ENCODE measurements around the gene ACTN2. TPM values are rescaled to one million over a fixed set of nuclear protein-coding genes. Genes with fewer than 3 reads are reported as not detected.

ACTN2 gene
- polyA plus RNA-seq: 3.1 TPM
- long read RNA-seq, donor 1, full-length matches to known transcripts: 1 of 1 reads
- long read RNA-seq, donor 1, partial matches to known transcripts: 0 of 1 reads
- long read RNA-seq, donor 1, other reads (novel, unspliced or antisense): 0 of 1 reads
- long read RNA-seq, donor 2: 0 reads
- long read RNA-seq, donor 3: 0 reads
- long read RNA-seq, donor 4: 0 reads
- long read RNA-seq, donor 5: 0 reads
- long read RNA-seq, donor 6: 0 reads
- long read RNA-seq, donor 7: 0 reads
- long read RNA-seq, donor 8, full-length matches to known transcripts: 3 of 3 reads
- long read RNA-seq, donor 8, partial matches to known transcripts: 0 of 3 reads
- long read RNA-seq, donor 8, other reads (novel, unspliced or antisense): 0 of 3 reads
- long read RNA-seq, donor 9, full-length matches to known transcripts: 1 of 1 reads
- long read RNA-seq, donor 9, partial matches to known transcripts: 0 of 1 reads
- long read RNA-seq, donor 9, other reads (novel, unspliced or antisense): 0 of 1 reads
- long read RNA-seq, donor 10: 0 reads
- long read RNA-seq, donor 11, full-length matches to known transcripts: 1 of 1 reads
- long read RNA-seq, donor 11, partial matches to known transcripts: 0 of 1 reads
- long read RNA-seq, donor 11, other reads (novel, unspliced or antisense): 0 of 1 reads

- Histone ChIP-seq H3K27me3 (ENCODE audit: control insufficient read depth, insufficient read depth, low read length) (peaks cover 31% of the 10 kb centered on the region), H3K4me3 (ENCODE audit: low read length) (peak within 1 kb of the TSS; percentile 22), H3K36me3 (ENCODE audit: control insufficient read depth, insufficient read depth, low read length) (no peaks in the 10 kb centered on the region), H3K27ac (ENCODE audit: low read length) (no peak within 1 kb of the TSS), H3K4me1 (ENCODE audit: control insufficient read depth, insufficient read depth, low read length) (peaks cover 9% of the 10 kb centered on the region), H3K9me3 (ENCODE audit: control insufficient read depth, low read depth, low read length) (peaks cover 7% of the 10 kb centered on the region)
- 68% methylated on average over 5 of the region's 93 CpGs for WGBS (ENCODE audit: insufficient coverage, low lambda C conversion rate)
- DNase-seq: peak; percentile 45 to 69
These were observed at the start of gene ACTN2 for GRCh38 chr1:236685917-236686814. Gene ACTN2 (plus strand): TSS chr1:236686499. CDS start chr1:236686674, 175 bp downstream.

GRCh38 chr1:236638945-236639344, 47.4 kb upstream of the ACTN2 start:
- no peaks in the 10 kb centered on the region for H3K4me1 ChIP-seq (ENCODE audit: control insufficient read depth, insufficient read depth, low read length)
- H3K36me3 ChIP-seq (ENCODE audit: control insufficient read depth, insufficient read depth, low read length): no peaks in the 10 kb centered on the region
- no peak overlapping the region for H3K27ac ChIP-seq (ENCODE audit: low read length)
- 100% methylated on average over 3 of the region's 13 CpGs for WGBS (ENCODE audit: insufficient coverage, low lambda C conversion rate)
- H3K27me3 ChIP-seq (ENCODE audit: control insufficient read depth, insufficient read depth, low read length): no peaks in the 10 kb centered on the region
- no peaks in the 10 kb centered on the region for H3K9me3 ChIP-seq (ENCODE audit: control insufficient read depth, low read depth, low read length)
- DNase-seq: no peak
- no peak overlapping the region for H3K4me3 ChIP-seq (ENCODE audit: low read length)

- no peak for DNase-seq
- no peaks in the 10 kb centered on the region for H3K4me1 ChIP-seq (ENCODE audit: control insufficient read depth, insufficient read depth, low read length)
- WGBS (ENCODE audit: insufficient coverage, low lambda C conversion rate): no CpG with 5 or more reads among the region's 4 CpGs
- H3K27ac ChIP-seq (ENCODE audit: low read length): no peak overlapping the region
- H3K9me3 ChIP-seq (ENCODE audit: control insufficient read depth, low read depth, low read length): no peaks in the 10 kb centered on the region
- H3K36me3 ChIP-seq (ENCODE audit: control insufficient read depth, insufficient read depth, low read length): no peaks in the 10 kb centered on the region
- H3K27me3 ChIP-seq (ENCODE audit: control insufficient read depth, insufficient read depth, low read length): no peaks in the 10 kb centered on the region
- no peak overlapping the region for H3K4me3 ChIP-seq (ENCODE audit: low read length)
These were observed 46.6 kb upstream of the ACTN2 start for GRCh38 chr1:236639686-236640085.

GRCh38 chr1:236642763-236643162, 43.5 kb upstream of the ACTN2 start:
- no peak for DNase-seq
- Histone ChIP-seq H3K4me1 (ENCODE audit: control insufficient read depth, insufficient read depth, low read length) (no peaks in the 10 kb centered on the region), H3K4me3 (ENCODE audit: low read length) (no peak overlapping the region), H3K36me3 (ENCODE audit: control insufficient read depth, insufficient read depth, low read length) (no peaks in the 10 kb centered on the region), H3K9me3 (ENCODE audit: control insufficient read depth, low read depth, low read length) (no peaks in the 10 kb centered on the region), H3K27ac (ENCODE audit: low read length) (no peak overlapping the region), H3K27me3 (ENCODE audit: control insufficient read depth, insufficient read depth, low read length) (no peaks in the 10 kb centered on the region)
- 80% methylated on average over 1 of the region's 4 CpGs for WGBS (ENCODE audit: insufficient coverage, low lambda C conversion rate)

- no peaks in the 10 kb centered on the region for H3K27me3 ChIP-seq (ENCODE audit: control insufficient read depth, insufficient read depth, low read length)
- no peaks in the 10 kb centered on the region for H3K4me1 ChIP-seq (ENCODE audit: control insufficient read depth, insufficient read depth, low read length)
- no peaks in the 10 kb centered on the region for H3K36me3 ChIP-seq (ENCODE audit: control insufficient read depth, insufficient read depth, low read length)
- 40% methylated on average over 1 of the region's 5 CpGs for WGBS (ENCODE audit: insufficient coverage, low lambda C conversion rate)
- H3K9me3 ChIP-seq (ENCODE audit: control insufficient read depth, low read depth, low read length): no peaks in the 10 kb centered on the region
- H3K27ac ChIP-seq (ENCODE audit: low read length): no peak overlapping the region
- peak in 1 of 2 donors; percentile 19 for DNase-seq
- H3K4me3 ChIP-seq (ENCODE audit: low read length): no peak overlapping the region
These were observed 41.2 kb upstream of the ACTN2 start for GRCh38 chr1:236645016-236645680.

- Histone ChIP-seq H3K9me3 (ENCODE audit: control insufficient read depth, low read depth, low read length) (no peaks in the 10 kb centered on the region), H3K36me3 (ENCODE audit: control insufficient read depth, insufficient read depth, low read length) (no peaks in the 10 kb centered on the region), H3K4me3 (ENCODE audit: low read length) (no peak overlapping the region), H3K27me3 (ENCODE audit: control insufficient read depth, insufficient read depth, low read length) (no peaks in the 10 kb centered on the region), H3K27ac (ENCODE audit: low read length) (no peak overlapping the region), H3K4me1 (ENCODE audit: control insufficient read depth, insufficient read depth, low read length) (no peaks in the 10 kb centered on the region)
- no peak for DNase-seq
- no CpG with 5 or more reads among the region's 1 CpG for WGBS (ENCODE audit: insufficient coverage, low lambda C conversion rate)
These were observed 31.8 kb upstream of the ACTN2 start for GRCh38 chr1:236654511-236654910.

- Histone ChIP-seq H3K27me3 (ENCODE audit: control insufficient read depth, insufficient read depth, low read length) (no peaks in the 10 kb centered on the region), H3K36me3 (ENCODE audit: control insufficient read depth, insufficient read depth, low read length) (no peaks in the 10 kb centered on the region), H3K27ac (ENCODE audit: low read length) (no peak overlapping the region), H3K9me3 (ENCODE audit: control insufficient read depth, low read depth, low read length) (no peaks in the 10 kb centered on the region), H3K4me1 (ENCODE audit: control insufficient read depth, insufficient read depth, low read length) (no peaks in the 10 kb centered on the region), H3K4me3 (ENCODE audit: low read length) (no peak overlapping the region)
- 100% methylated on average over 1 of the region's 5 CpGs for WGBS (ENCODE audit: insufficient coverage, low lambda C conversion rate)
- DNase-seq: no peak
These were observed 31.3 kb upstream of the ACTN2 start for GRCh38 chr1:236654957-236655356.

- H3K27me3 ChIP-seq (ENCODE audit: control insufficient read depth, insufficient read depth, low read length): no peaks in the 10 kb centered on the region
- no peaks in the 10 kb centered on the region for H3K36me3 ChIP-seq (ENCODE audit: control insufficient read depth, insufficient read depth, low read length)
- no peak overlapping the region for H3K27ac ChIP-seq (ENCODE audit: low read length)
- no CpG with 5 or more reads among the region's 8 CpGs for WGBS (ENCODE audit: insufficient coverage, low lambda C conversion rate)
- no peaks in the 10 kb centered on the region for H3K4me1 ChIP-seq (ENCODE audit: control insufficient read depth, insufficient read depth, low read length)
- H3K9me3 ChIP-seq (ENCODE audit: control insufficient read depth, low read depth, low read length): no peaks in the 10 kb centered on the region
- H3K4me3 ChIP-seq (ENCODE audit: low read length): no peak overlapping the region
- no peak for DNase-seq
These were observed 28.9 kb upstream of the ACTN2 start for GRCh38 chr1:236657398-236657797.

GRCh38 chr1:236659792-236660587, 26.3 kb upstream of the ACTN2 start:
- Histone ChIP-seq H3K4me3 (ENCODE audit: low read length) (no peak overlapping the region), H3K4me1 (ENCODE audit: control insufficient read depth, insufficient read depth, low read length) (no peaks in the 10 kb centered on the region), H3K27ac (ENCODE audit: low read length) (no peak overlapping the region), H3K27me3 (ENCODE audit: control insufficient read depth, insufficient read depth, low read length) (no peaks in the 10 kb centered on the region), H3K9me3 (ENCODE audit: control insufficient read depth, low read depth, low read length) (no peaks in the 10 kb centered on the region), H3K36me3 (ENCODE audit: control insufficient read depth, insufficient read depth, low read length) (no peaks in the 10 kb centered on the region)
- no CpG with 5 or more reads among the region's 12 CpGs for WGBS (ENCODE audit: insufficient coverage, low lambda C conversion rate)
- no peak for DNase-seq
